ENCODE measurements around the gene NUP188. TPM values are rescaled to one million over a fixed set of nuclear protein-coding genes. Genes with fewer than 3 reads are reported as not detected.

Gene NUP188
- total RNA-seq, 1 experiment from 2014 or later, result 98.9 TPM

- no peak overlapping the region for H3K4me3 Mint-ChIP-seq
- DNase-seq (ENCODE audit: low spot score) (no peak), ATAC-seq (no peak)
- ChIA-PET POLR2A (no interaction called here), CTCF (interaction anchor here (1.3 to 2.5 kb wide), 4 partner anchors 16 to 190 kb away, joined by 4 to 11 read pairs (median 4); partner anchors contain the start of genes ENDOG and SH3GLB2)
- no peaks in the 10 kb centered on the region for H3K9me3 Mint-ChIP-seq
- peaks cover 31% of the 10 kb centered on the region for H3K36me3 Mint-ChIP-seq
- H3K27me3 Mint-ChIP-seq (ENCODE audit: low read depth), result no peaks in the 10 kb centered on the region
- TF ChIP-seq CBFB (CRISPR knock-in tag; IDR thresholded peaks at IDR 0.05; ENCODE audit: low read depth) (no peak), ATF1 (CRISPR knock-in tag; IDR thresholded peaks at IDR 0.05) (no peak; the same call in 1 of the 2 replicates), RELA (CRISPR knock-in tag; IDR thresholded peaks at IDR 0.05; ENCODE audit: borderline replicate concordance) (no peak), GRHL2 (CRISPR knock-in tag; IDR thresholded peaks at IDR 0.05; ENCODE audit: insufficient replicate concordance, severe bottlenecking) (no peak), ZNF138 (CRISPR knock-in tag; conservative IDR thresholded peaks at IDR 0.05) (no peak)
- H3K4me1 Mint-ChIP-seq, result 0 out of 2 replicates have a peak, but pooled peaks cover 2% of the 10 kb centered on the region
- H3K27ac Mint-ChIP-seq, result peak overlapping the region; percentile 61; the same call in 1 of the 2 replicates
Measured at GRCh38 chr9:129007766-129008468, 60.4 kb downstream of the NUP188 start.

GRCh38 chr9:129008469-129008965, 61.0 kb downstream of the NUP188 start:
- ChIA-PET POLR2A (no interaction called here), CTCF (interaction anchor here (1.3 to 2.5 kb wide), 4 partner anchors 15 to 190 kb away, joined by 4 to 11 read pairs (median 4); partner anchors contain the start of genes ENDOG and SH3GLB2)
- no peak for DNase-seq (ENCODE audit: low spot score)
- 0 out of 2 replicates have a peak, but pooled peaks cover 2% of the 10 kb centered on the region for H3K4me1 Mint-ChIP-seq
- H3K4me3 Mint-ChIP-seq, result no peak overlapping the region
- peaks cover 25% of the 10 kb centered on the region for H3K36me3 Mint-ChIP-seq
- H3K27me3 Mint-ChIP-seq (ENCODE audit: low read depth), result no peaks in the 10 kb centered on the region
- no peak overlapping the region for H3K27ac Mint-ChIP-seq
- TF ChIP-seq ZBTB21 (CRISPR knock-in tag; IDR thresholded peaks at IDR 0.05; ENCODE audit: borderline replicate concordance), result no peak
- TF ChIP-seq NR2C2 (CRISPR knock-in tag; IDR thresholded peaks at IDR 0.05), result no peak
- no peak for TF ChIP-seq ETV6 (CRISPR knock-in tag; IDR thresholded peaks at IDR 0.05)
- no peak for TF ChIP-seq ZNF232 (CRISPR knock-in tag; IDR thresholded peaks at IDR 0.05)
- TF ChIP-seq, protein P1, sequence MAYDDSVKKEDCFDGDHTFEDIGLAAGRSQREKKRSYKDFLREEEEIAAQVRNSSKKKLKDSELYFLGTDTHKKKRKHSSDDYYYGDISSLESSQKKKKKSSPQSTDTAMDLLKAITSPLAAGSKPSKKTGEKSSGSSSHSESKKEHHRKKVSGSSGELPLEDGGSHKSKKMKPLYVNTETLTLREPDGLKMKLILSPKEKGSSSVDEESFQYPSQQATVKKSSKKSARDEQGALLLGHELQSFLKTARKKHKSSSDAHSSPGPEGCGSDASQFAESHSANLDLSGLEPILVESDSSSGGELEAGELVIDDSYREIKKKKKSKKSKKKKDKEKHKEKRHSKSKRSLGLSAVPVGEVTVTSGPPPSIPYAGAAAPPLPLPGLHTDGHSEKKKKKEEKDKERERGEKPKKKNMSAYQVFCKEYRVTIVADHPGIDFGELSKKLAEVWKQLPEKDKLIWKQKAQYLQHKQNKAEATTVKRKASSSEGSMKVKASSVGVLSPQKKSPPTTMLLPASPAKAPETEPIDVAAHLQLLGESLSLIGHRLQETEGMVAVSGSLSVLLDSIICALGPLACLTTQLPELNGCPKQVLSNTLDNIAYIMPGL (CRISPR knock-in tag; IDR thresholded peaks at IDR 0.05), result no peak
- ATAC-seq, result no peak
- no peaks in the 10 kb centered on the region for H3K9me3 Mint-ChIP-seq

- Mint-ChIP-seq H3K9me3 (no peaks in the 10 kb centered on the region), H3K27ac (no peak overlapping the region), H3K27me3 (ENCODE audit: low read depth) (no peaks in the 10 kb centered on the region), H3K4me1 (0 out of 2 replicates have a peak, but pooled peaks cover 2% of the 10 kb centered on the region), H3K4me3 (no peak overlapping the region), H3K36me3 (peaks cover 23% of the 10 kb centered on the region)
- TF ChIP-seq ATF1 (CRISPR knock-in tag; IDR thresholded peaks at IDR 0.05) (no peak), PRDM15 (CRISPR knock-in tag; IDR thresholded peaks at IDR 0.05) (no peak), CREM (CRISPR knock-in tag; IDR thresholded peaks at IDR 0.05) (no peak), FOXP1 (CRISPR knock-in tag; IDR thresholded peaks at IDR 0.05; ENCODE audit: borderline replicate concordance) (no peak), JUN (CRISPR knock-in tag; IDR thresholded peaks at IDR 0.05) (no peak)
- POLR2A ChIA-PET, result interaction anchor here (0.6 kb wide), 1 partner anchor 20 kb away, joined by 5 read pairs; no protein-coding TSS in a partner anchor
- no peak for DNase-seq (ENCODE audit: low spot score)
- ATAC-seq, result no peak
- CTCF ChIA-PET, result interaction anchor here (1.8 to 2.5 kb wide), 2 partner anchors 14 to 19 kb away, joined by 4 to 11 read pairs; partner anchors contain the start of gene SH3GLB2
Measured at GRCh38 chr9:129008986-129009583, 61.6 kb downstream of the NUP188 start.

Measured in WTC11 (cell line).